ENCODE results near the gene CD8B2.
"Not testable (repeated sequence)": the region's sequence is repeated elsewhere in the genome, so short reads cannot be mapped to it uniquely, and the experiment has no call there.

CD8B2 gene

GRCh38 chr2:106562268-106563186 is 75.4 kb downstream of the CD8B2 start:
- DNase-seq (ENCODE audit: low spot score in 2 of 2) (no peak), ATAC-seq (replicated peaks; ENCODE audit: extremely low read depth, poor library complexity, severe bottlenecking) (no peak)
- no peak overlapping the region for H3K4me3 Mint-ChIP-seq

GRCh38 chr2:106563195-106563594 is 76.0 kb downstream of the CD8B2 start:
- Mint-ChIP-seq H3K27ac (ENCODE audit: low read depth) (no peak overlapping the region), H3K27me3 (peaks cover 62% of the 10 kb centered on the region), H3K4me1 (no peaks in the 10 kb centered on the region), H3K36me3 (ENCODE audit: insufficient read depth) (no peaks in the 10 kb centered on the region), H3K4me3 (no peak overlapping the region), H3K9me3 (no peaks in the 10 kb centered on the region)
- no peak for ATAC-seq (replicated peaks; ENCODE audit: extremely low read depth, poor library complexity, severe bottlenecking)
- no peak for DNase-seq (ENCODE audit: low spot score in 2 of 2)

More at GRCh38 chr2:106562268-106563186, 75.4 kb downstream of the CD8B2 start:
- Mint-ChIP-seq H3K27me3 (peaks cover 56% of the 10 kb centered on the region), H3K4me1 (no peaks in the 10 kb centered on the region), H3K9me3 (no peaks in the 10 kb centered on the region), H3K27ac (ENCODE audit: low read depth) (no peak overlapping the region), H3K36me3 (ENCODE audit: insufficient read depth) (no peaks in the 10 kb centered on the region)

- no peak for ATAC-seq (replicated peaks; ENCODE audit: extremely low read depth, poor library complexity, severe bottlenecking)
- H3K27ac Mint-ChIP-seq (ENCODE audit: low read depth), result no peak overlapping the region
- peaks cover 69% of the 10 kb centered on the region for H3K27me3 Mint-ChIP-seq
- no peak overlapping the region for H3K4me3 Mint-ChIP-seq
- no peaks in the 10 kb centered on the region for H3K4me1 Mint-ChIP-seq
- no peaks in the 10 kb centered on the region for H3K36me3 Mint-ChIP-seq (ENCODE audit: insufficient read depth)
- H3K9me3 Mint-ChIP-seq, result no peaks in the 10 kb centered on the region
- no peak for DNase-seq (ENCODE audit: low spot score in 2 of 2)
Measured at GRCh38 chr2:106565599-106565998, 78.4 kb downstream of the CD8B2 start.

GRCh38 chr2:106566050-106566449 is 78.9 kb downstream of the CD8B2 start:
- H3K27me3 Mint-ChIP-seq, result peaks cover 69% of the 10 kb centered on the region
- H3K9me3 Mint-ChIP-seq, result no peaks in the 10 kb centered on the region
- no peaks in the 10 kb centered on the region for H3K4me1 Mint-ChIP-seq
- H3K4me3 Mint-ChIP-seq, result no peak overlapping the region
- H3K27ac Mint-ChIP-seq (ENCODE audit: low read depth), result no peak overlapping the region
- no peak for ATAC-seq (replicated peaks; ENCODE audit: extremely low read depth, poor library complexity, severe bottlenecking)
- no peak for DNase-seq (ENCODE audit: low spot score in 2 of 2)
- H3K36me3 Mint-ChIP-seq (ENCODE audit: insufficient read depth), result no peaks in the 10 kb centered on the region

- peaks cover 69% of the 10 kb centered on the region for H3K27me3 Mint-ChIP-seq
- H3K27ac Mint-ChIP-seq (ENCODE audit: low read depth); H3K4me1 Mint-ChIP-seq; H3K4me3 Mint-ChIP-seq; H3K9me3 Mint-ChIP-seq; H3K36me3 Mint-ChIP-seq (ENCODE audit: insufficient read depth); ATAC-seq (replicated peaks; ENCODE audit: extremely low read depth, poor library complexity, severe bottlenecking); DNase-seq (ENCODE audit: low spot score in 2 of 2): not testable (repeated sequence)
Measured at GRCh38 chr2:106566484-106566883, 79.3 kb downstream of the CD8B2 start.

- H3K27me3 Mint-ChIP-seq, result peaks cover 51% of the 10 kb centered on the region
Measured at GRCh38 chr2:106570316-106570715, 83.2 kb downstream of the CD8B2 start.

More at GRCh38 chr2:106570316-106570715, 83.2 kb downstream of the CD8B2 start:
- no peaks in the 10 kb centered on the region for H3K4me1 Mint-ChIP-seq
- ATAC-seq (replicated peaks; ENCODE audit: extremely low read depth, poor library complexity, severe bottlenecking) (no peak), DNase-seq (ENCODE audit: low spot score in 2 of 2) (no peak)
- H3K27ac Mint-ChIP-seq (ENCODE audit: low read depth), result no peak overlapping the region
- H3K9me3 Mint-ChIP-seq, result no peaks in the 10 kb centered on the region
- no peaks in the 10 kb centered on the region for H3K36me3 Mint-ChIP-seq (ENCODE audit: insufficient read depth)
- H3K4me3 Mint-ChIP-seq, result no peak overlapping the region

All from central memory CD8-positive, alpha-beta T cell (primary cell).